PC-9 (cell line): ENCODE results near the gene FAF1. TPM values are rescaled to one million over a fixed set of nuclear protein-coding genes. Genes with fewer than 3 reads are reported as not detected.

ENCODE experiments used
- BruUV-seq: library from RNA; stranded (reverse); fragments of 400-500 nt; replicated peaks from 2 replicates; lab custom pipeline; 2021; lab: Mats Ljungman, UMichigan
- CTCF ChIA-PET: fragments of 300-600 bp; sonication (Branson Sonifier 250); formaldehyde crosslinking; loops from one replicate; lab custom pipeline; 2022; ENCODE audit warnings: antibody characterized with exemption; lab: Charles Lee
- POLR2A ChIA-PET: fragments of 300-600 bp; sonication (Branson Sonifier 250); formaldehyde crosslinking; loops from one replicate; lab custom pipeline; 2022; ENCODE audit warnings: antibody characterized with exemption; ENCODE audit not compliant: unreplicated experiment; lab: Charles Lee
- DNase-seq, 2 experiments: peaks; one replicate each; pipeline versions ENCODE4 v3.0.0 to v3.0.0-alpha.2; 2015 to 2022; ENCODE audit warnings: mixed read lengths in 1 of 2
- H2AFZ ChIP-seq: fragments of 200-600 bp; sonication (generic); 2 replicates; pipeline ENCODE4 v1.8.1; 2017; ENCODE audit warnings: antibody characterized with exemption
- H3F3A ChIP-seq: fragments of 200-600 bp; sonication (generic); 2 replicates; pipeline ENCODE4 v1.8.1; 2017; ENCODE audit warnings: antibody characterized with exemption, mild to moderate bottlenecking, low read depth; ENCODE audit not compliant: insufficient read depth
- H3K27ac ChIP-seq: fragments of 200-600 bp; sonication (generic); 2 replicates; pipeline ENCODE4 v1.6.1; 2016; ENCODE audit warnings: mixed run types
- H3K27me3 ChIP-seq: fragments of 200-600 bp; sonication (generic); 2 replicates; pipeline ENCODE4 v1.6.1; 2016; ENCODE audit warnings: low read depth, mixed run types; ENCODE audit not compliant: insufficient read depth
- H3K36me3 ChIP-seq: fragments of 200-600 bp; sonication (generic); 2 replicates; pipeline ENCODE4 v1.6.1; 2016; ENCODE audit warnings: low read depth, mixed run types
- H3K4me1 ChIP-seq: fragments of 200-600 bp; sonication (generic); replicated peaks from 2 replicates; pipeline ENCODE4 v1.6.1; 2016; ENCODE audit warnings: mixed run types; ENCODE audit not compliant: insufficient read depth
- H3K4me2 ChIP-seq: fragments of 200-600 bp; sonication (generic); 2 replicates; pipeline ENCODE4 v1.6.1; 2017; ENCODE audit warnings: mixed run types
- H3K4me3 ChIP-seq: fragments of 200-600 bp; sonication (generic); 2 replicates; pipeline ENCODE4 v1.6.1; 2016; ENCODE audit warnings: mixed run types
- H3K79me2 ChIP-seq: fragments of 200-600 bp; sonication (generic); 2 replicates; pipeline ENCODE4 v1.6.1; 2017; ENCODE audit warnings: low read depth, mixed run types
- H3K9me2 ChIP-seq: fragments of 200-600 bp; sonication (generic); 2 replicates; pipeline ENCODE4 v1.8.1; 2017; ENCODE audit warnings: mild to moderate bottlenecking; ENCODE audit not compliant: insufficient read depth
- H3K9me3 ChIP-seq: fragments of 200-600 bp; sonication (generic); 2 replicates; pipeline ENCODE4 v1.8.1; 2016; ENCODE audit warnings: low read depth; ENCODE audit not compliant: insufficient read depth
- H4K20me1 ChIP-seq: fragments of 200-600 bp; sonication (generic); 2 replicates; pipeline ENCODE4 v1.8.1; 2017; ENCODE audit not compliant: insufficient read depth
- EZH2 ChIP-seq: fragments of 200-600 bp; sonication (generic); IDR thresholded peaks from 2 replicates; pipeline ENCODE4 v1.8.0; 2017; ENCODE audit warnings: antibody characterized with exemption, low read depth
- intact Hi-C: fragments of 100-400 bp; cut with micrococcal nuclease; formaldehyde crosslinking; loops from one replicate; pipeline ENCODE4 v1.10.0; 2022; ENCODE audit not compliant: unreplicated experiment
- total RNA-seq: library from RNA; stranded (reverse); gene quantifications from 2 replicates; pipeline ENCODE4 v1.2.3, GENCODE V29; 2021
- TF ChIP-seq, protein P1 (sequence below): fragments of 200-600 bp; sonication (generic); conservative IDR thresholded peaks from 2 replicates; pipeline ENCODE4 v1.6.1; 2017; ENCODE audit warnings: mixed run types, antibody characterized with exemption, mild to moderate bottlenecking, moderate library complexity

The FAF1 gene
- total RNA-seq, 1 experiment from 2014 or later: 105 TPM

DNA sequence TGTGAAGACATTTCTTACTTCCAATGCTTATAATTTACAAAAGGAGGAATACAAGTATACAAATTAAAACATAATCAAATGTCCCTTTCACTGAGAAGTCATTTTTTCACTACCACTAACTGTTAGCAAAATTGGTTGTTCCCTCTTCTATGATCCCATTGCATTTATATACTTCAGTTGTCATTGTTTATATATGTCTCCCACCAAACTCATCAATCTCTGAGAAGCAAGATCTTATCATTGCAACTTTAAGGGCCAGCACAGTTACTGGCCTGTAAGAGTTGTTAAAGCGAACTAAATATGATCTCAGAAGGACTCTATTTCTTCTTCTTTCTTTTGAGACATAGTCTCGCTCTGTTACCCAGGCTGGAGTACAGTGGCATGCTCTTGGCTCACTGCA, 313.5 kb downstream of the FAF1 start:
- intact Hi-C loops: no loop called here

DNA sequence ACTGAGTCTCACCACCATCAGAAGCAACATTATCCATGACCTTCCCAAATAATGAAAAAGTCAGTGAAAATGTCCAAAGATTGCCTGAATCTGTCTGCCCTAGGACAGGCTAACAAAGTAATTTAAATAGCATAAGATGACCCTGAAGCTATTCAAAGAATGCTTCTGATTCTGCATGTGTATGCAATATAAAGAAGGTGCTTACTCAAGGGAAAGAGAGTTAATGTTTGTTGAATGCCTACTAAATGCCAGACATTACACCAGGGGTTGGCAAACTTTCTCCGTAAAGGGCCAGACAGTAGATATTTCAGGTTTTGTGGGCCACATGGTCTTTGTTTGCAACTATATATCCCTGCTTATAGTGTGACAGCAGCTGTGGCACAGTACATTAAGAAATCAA, 314.9 kb downstream of the FAF1 start:
- Histone ChIP-seq H3K4me2 (no peak overlapping the region), H3K79me2 (no peaks in the 10 kb centered on the region), H3F3A (no peaks in the 10 kb centered on the region), H3K36me3 (no peaks in the 10 kb centered on the region), H4K20me1 (no peaks in the 10 kb centered on the region; the same call in 1 of the 2 replicates), H3K4me1 (no peaks in the 10 kb centered on the region), H3K4me3 (no peak overlapping the region), H3K9me2 (no peaks in the 10 kb centered on the region), H3K9me3 (no peaks in the 10 kb centered on the region), H3K27me3 (no peaks in the 10 kb centered on the region), H2AFZ (no peak overlapping the region), H3K27ac (no peak overlapping the region)
- ChIA-PET CTCF (no interaction called here), POLR2A (no interaction called here)
- DNase-seq: no peak
- BruUV-seq: no TSS peak
- TF ChIP-seq EZH2: no peak
- TF ChIP-seq, protein P1, sequence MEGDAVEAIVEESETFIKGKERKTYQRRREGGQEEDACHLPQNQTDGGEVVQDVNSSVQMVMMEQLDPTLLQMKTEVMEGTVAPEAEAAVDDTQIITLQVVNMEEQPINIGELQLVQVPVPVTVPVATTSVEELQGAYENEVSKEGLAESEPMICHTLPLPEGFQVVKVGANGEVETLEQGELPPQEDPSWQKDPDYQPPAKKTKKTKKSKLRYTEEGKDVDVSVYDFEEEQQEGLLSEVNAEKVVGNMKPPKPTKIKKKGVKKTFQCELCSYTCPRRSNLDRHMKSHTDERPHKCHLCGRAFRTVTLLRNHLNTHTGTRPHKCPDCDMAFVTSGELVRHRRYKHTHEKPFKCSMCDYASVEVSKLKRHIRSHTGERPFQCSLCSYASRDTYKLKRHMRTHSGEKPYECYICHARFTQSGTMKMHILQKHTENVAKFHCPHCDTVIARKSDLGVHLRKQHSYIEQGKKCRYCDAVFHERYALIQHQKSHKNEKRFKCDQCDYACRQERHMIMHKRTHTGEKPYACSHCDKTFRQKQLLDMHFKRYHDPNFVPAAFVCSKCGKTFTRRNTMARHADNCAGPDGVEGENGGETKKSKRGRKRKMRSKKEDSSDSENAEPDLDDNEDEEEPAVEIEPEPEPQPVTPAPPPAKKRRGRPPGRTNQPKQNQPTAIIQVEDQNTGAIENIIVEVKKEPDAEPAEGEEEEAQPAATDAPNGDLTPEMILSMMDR: no peak
- intact Hi-C loops: no loop called here

More for the DNA sequence above, 313.5 kb downstream of the FAF1 start:
- Histone ChIP-seq H3F3A (no peaks in the 10 kb centered on the region), H4K20me1 (no peaks in the 10 kb centered on the region; the same call in 1 of the 2 replicates), H3K4me1 (no peaks in the 10 kb centered on the region), H3K27me3 (no peaks in the 10 kb centered on the region), H3K9me2 (no peaks in the 10 kb centered on the region), H3K9me3 (no peaks in the 10 kb centered on the region), H2AFZ (no peak overlapping the region), H3K4me2 (no peak overlapping the region), H3K79me2 (no peaks in the 10 kb centered on the region), H3K27ac (no peak overlapping the region), H3K4me3 (no peak overlapping the region), H3K36me3 (no peaks in the 10 kb centered on the region)
- TF ChIP-seq, protein P1: no peak
- no peak for TF ChIP-seq EZH2
- POLR2A ChIA-PET: no interaction called here
- no peak for DNase-seq
- BruUV-seq: no TSS peak
- CTCF ChIA-PET: no interaction called here

DNA sequence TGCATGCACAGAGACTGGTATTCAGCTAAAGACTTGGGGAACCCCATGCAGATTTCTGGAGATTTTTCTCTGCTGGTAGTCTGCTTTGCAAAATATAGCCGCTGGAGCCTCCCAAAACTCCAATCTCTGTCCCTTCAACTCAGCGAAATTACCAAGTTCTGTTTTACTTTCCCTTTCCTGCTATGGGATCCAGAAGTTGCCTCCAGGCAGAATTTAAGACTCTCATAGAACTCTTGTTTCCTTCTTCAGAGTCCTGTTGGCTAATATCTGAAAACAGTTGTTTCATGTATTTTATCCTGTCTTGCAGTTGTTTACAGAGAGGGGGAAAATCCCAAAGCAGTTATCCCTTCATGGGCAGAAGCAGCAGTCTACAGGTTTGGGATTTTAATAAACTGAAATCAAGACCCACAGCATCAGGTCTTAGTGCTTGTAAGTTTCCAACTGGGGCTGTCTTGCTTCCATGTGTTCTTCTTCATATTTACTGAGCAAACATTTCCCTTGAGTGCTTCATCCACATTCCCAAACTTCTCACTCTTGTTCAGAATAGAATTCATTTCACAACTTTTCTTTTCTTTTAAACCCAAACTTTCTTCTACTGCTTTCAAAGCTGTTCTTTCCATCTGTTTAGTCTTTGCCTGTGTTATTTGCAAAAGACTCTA, 315.5 kb downstream of the FAF1 start:
- DNase-seq: no peak
- Histone ChIP-seq H3K9me2 (no peaks in the 10 kb centered on the region), H3K27me3 (no peaks in the 10 kb centered on the region), H3K9me3 (no peaks in the 10 kb centered on the region), H3F3A (no peaks in the 10 kb centered on the region), H3K4me3 (no peak overlapping the region), H4K20me1 (no peaks in the 10 kb centered on the region; the same call in 1 of the 2 replicates), H3K79me2 (no peaks in the 10 kb centered on the region), H2AFZ (no peak overlapping the region), H3K4me2 (no peak overlapping the region), H3K27ac (no peak overlapping the region), H3K4me1 (no peaks in the 10 kb centered on the region), H3K36me3 (no peaks in the 10 kb centered on the region)
- BruUV-seq: no TSS peak
- intact Hi-C loops: no loop called here
- POLR2A ChIA-PET: interaction anchor here (0.5 kb wide), 1 partner anchor 1515 kb away, joined by 5 read pairs; no protein-coding TSS in a partner anchor
- CTCF ChIA-PET: no interaction called here
- TF ChIP-seq EZH2: no peak
- TF ChIP-seq, protein P1: no peak
